IMR-90 (cell line): ENCODE results near the gene DLGAP4. TPM values are rescaled to one million over a fixed set of nuclear protein-coding genes. Genes with fewer than 3 reads are reported as not detected.
A peak's percentile ranks its signal among the peaks of the same experiment; 100 is the strongest.

Source experiments
- ATAC-seq: fragments of 200-7000 bp; cut with Tn5 transposase; 2 replicates; pipeline ENCODE4 v1.9.1; 2020; ENCODE audit warnings: low read depth, mild to moderate bottlenecking, moderate library complexity
- BruUV-seq: library from RNA; stranded (reverse); fragments of 400-500 nt; replicated peaks from 2 replicates; lab custom pipeline; 2021; lab: Mats Ljungman, UMichigan
- CTCF ChIA-PET: fragments of 300-600 bp; formaldehyde crosslinking; extraction: SDS; loops from one replicate; lab custom pipeline; 2021; ENCODE audit warnings: antibody characterized with exemption; lab: Yijun Ruan, JAX
- POLR2A ChIA-PET: fragments of 300-600 bp; sonication (Branson Sonifier 250); formaldehyde crosslinking; loops from one replicate; lab custom pipeline; 2022; ENCODE audit warnings: antibody characterized with exemption; ENCODE audit not compliant: unreplicated experiment; lab: Charles Lee
- DNase-seq: peaks from one replicate; pipeline ENCODE4 v3.0.0; 2013
- H2AFZ ChIP-seq: replicated peaks from 2 replicates; pipeline ENCODE3; 2013; ENCODE audit warnings: low read length, mild to moderate bottlenecking; ENCODE audit not compliant: poor library complexity
- H2AK5ac ChIP-seq: 2 replicates; pipeline ENCODE4 v1.6.1; 2013; ENCODE audit warnings: low read depth, low read length, inconsistent platforms
- H2AK9ac ChIP-seq: replicated peaks from 2 replicates; pipeline ENCODE3; 2013; ENCODE audit warnings: mild to moderate bottlenecking, low read depth, low read length, moderate library complexity; ENCODE audit not compliant: poor library complexity
- H2BK120ac ChIP-seq: 2 replicates; pipeline ENCODE4 v1.6.1; 2013; ENCODE audit warnings: low read depth, low read length, inconsistent platforms
- H2BK15ac ChIP-seq: 3 replicates; pipeline ENCODE4 v1.6.1; 2013; ENCODE audit warnings: low read depth, low read length, inconsistent platforms
- H2BK20ac ChIP-seq: 2 replicates; pipeline ENCODE4 v1.6.1; 2013; ENCODE audit warnings: low read depth, mild to moderate bottlenecking, inconsistent platforms, low read length, moderate library complexity
- H2BK5ac ChIP-seq: 2 replicates; pipeline ENCODE4 v1.6.1; 2013; ENCODE audit warnings: mild to moderate bottlenecking, low read depth, low read length, inconsistent platforms; ENCODE audit not compliant: poor library complexity, severe bottlenecking
- H3K14ac ChIP-seq: replicated peaks from 2 replicates; pipeline ENCODE4 v1.6.1; 2013; ENCODE audit warnings: low read depth, low read length, inconsistent platforms
- H3K18ac ChIP-seq: 2 replicates; pipeline ENCODE4 v1.6.1; 2013; ENCODE audit warnings: low read depth, low read length, control low read depth
- H3K23ac ChIP-seq: 2 replicates; pipeline ENCODE4 v1.6.1; 2013; ENCODE audit warnings: low read depth, low read length, inconsistent platforms
- H3K27ac ChIP-seq: 2 replicates; pipeline ENCODE4 v1.5.1; 2013; ENCODE audit warnings: mild to moderate bottlenecking, control low read depth, low read length; ENCODE audit not compliant: insufficient read depth
- H3K27me3 ChIP-seq: 2 replicates; pipeline ENCODE4 v1.6.1; 2013; ENCODE audit warnings: low read length; ENCODE audit not compliant: control insufficient read depth, insufficient read depth
- H3K36me3 ChIP-seq: 2 replicates; pipeline ENCODE4 v1.6.1; 2013; ENCODE audit warnings: low read length, mixed read lengths; ENCODE audit not compliant: control insufficient read depth, insufficient read depth
- H3K4ac ChIP-seq: 2 replicates; pipeline ENCODE4 v1.6.1; 2013; ENCODE audit warnings: low read depth, low read length, inconsistent platforms
- H3K4me1 ChIP-seq: 2 replicates; pipeline ENCODE4 v1.6.1; 2013; ENCODE audit warnings: low read length, mixed read lengths; ENCODE audit not compliant: control insufficient read depth, insufficient read depth
- H3K4me2 ChIP-seq: 2 replicates; pipeline ENCODE4 v1.6.1; 2013; ENCODE audit warnings: low read depth, mild to moderate bottlenecking, control low read depth, low read length, moderate library complexity
- H3K4me3 ChIP-seq: 2 replicates; pipeline ENCODE4 v1.5.1; 2013; ENCODE audit warnings: low read depth, mild to moderate bottlenecking, control low read depth, low read length, moderate library complexity; ENCODE audit not compliant: insufficient read depth
- H3K56ac ChIP-seq: 2 replicates; pipeline ENCODE4 v1.6.1; 2013; ENCODE audit warnings: low read length, inconsistent platforms; ENCODE audit not compliant: insufficient read depth; ENCODE audit errors: extremely low read depth
- H3K79me1 ChIP-seq, 2 experiments: 2 replicates each; pipeline ENCODE4 v1.6.1; 2013; ENCODE audit warnings: low read length in 2 of 2, inconsistent platforms in 1 of 2, low read depth in 1 of 2
- H3K9ac ChIP-seq: 2 replicates; pipeline ENCODE4 v1.6.1; 2013; ENCODE audit warnings: low read depth, low read length, control low read depth
- H3K9me1 ChIP-seq: 2 replicates; pipeline ENCODE4 v1.6.1; 2013; ENCODE audit warnings: low read length, inconsistent platforms; ENCODE audit not compliant: insufficient read depth
- H3K9me3 ChIP-seq: 2 replicates; pipeline ENCODE4 v1.6.1; 2013; ENCODE audit warnings: low read length; ENCODE audit not compliant: control insufficient read depth, insufficient read depth
- H4K20me1 ChIP-seq: 2 replicates; pipeline ENCODE4 v1.6.1; 2013; ENCODE audit warnings: low read length, inconsistent platforms; ENCODE audit not compliant: insufficient read depth
- H4K5ac ChIP-seq: 2 replicates; pipeline ENCODE4 v1.6.1; 2013; ENCODE audit warnings: mild to moderate bottlenecking, low read depth, low read length, control low read depth
- H4K8ac ChIP-seq, 2 experiments: 2 replicates each; pipeline ENCODE4 v1.6.1; 2013; ENCODE audit warnings: low read depth in 2 of 2, low read length in 2 of 2, control low read depth in 1 of 2, inconsistent platforms in 1 of 2
- H4K91ac ChIP-seq: 2 replicates; pipeline ENCODE4 v1.6.1; 2013; ENCODE audit warnings: low read depth, low read length, inconsistent platforms; ENCODE audit not compliant: insufficient read depth
- BHLHE40 ChIP-seq: fragments of 150-350 bp; IDR thresholded peaks from 2 replicates; pipeline ENCODE4 v1.6.1; 2016; ENCODE audit warnings: mild to moderate bottlenecking, low read depth, low read length
- CEBPB ChIP-seq: IDR thresholded peaks from 2 replicates; pipeline ENCODE4 v1.6.1; 2012; ENCODE audit warnings: low read depth, low read length, improper control_type of control experiment
- CHD1 ChIP-seq: IDR thresholded peaks from 2 replicates; pipeline ENCODE4 v1.6.1; 2012; ENCODE audit warnings: low read depth, low read length, improper control_type of control experiment
- MAZ ChIP-seq: IDR thresholded peaks from 2 replicates; pipeline ENCODE4 v1.6.1; 2012; ENCODE audit warnings: low read depth, mild to moderate bottlenecking, low read length, improper control_type of control experiment, moderate library complexity, borderline replicate concordance
- POLR2A ChIP-seq: IDR thresholded peaks from 2 replicates; pipeline ENCODE4 v1.6.1; 2012; ENCODE audit warnings: mild to moderate bottlenecking, low read depth, low read length
- RAD21 ChIP-seq: IDR thresholded peaks from 2 replicates; pipeline ENCODE4 v1.6.1; 2012; ENCODE audit warnings: low read length, improper control_type of control experiment
- WGBS, 2 experiments: methylation state at CpG; one replicate each; pipeline versions ENCODE4 v1.1.5 to v1.1.7; 2013; ENCODE audit warnings: missing lambda C conversion rate in 2 of 2; ENCODE audit not compliant: insufficient read length in 1 of 2; ENCODE audit errors: extremely low coverage in 2 of 2; 5-methylcytosine and 5-hydroxymethylcytosine counted together
- dilution Hi-C: fragments of 300-500 bp; cut with HindIII; formaldehyde crosslinking; loops from one replicate; pipeline ENCODE4 v1.14.3; 2018; ENCODE audit warnings: low sequenced_read_pairs; ENCODE audit not compliant: unreplicated experiment
- in situ Hi-C: fragments of 300-500 bp; cut with MboI; formaldehyde crosslinking; loops from 3 replicates; pipeline ENCODE4 v1.14.3; 2019; ENCODE audit warnings: low sequenced_read_pairs, inconsistent platforms, mixed read lengths
- intact Hi-C: fragments of 100-400 bp; cut with micrococcal nuclease; formaldehyde crosslinking; loops from 2 replicates; pipeline ENCODE4 v1.10.0; 2022
- polyA plus RNA-seq, 3 experiments: library from polyadenylated mRNA; depleted of rRNA; stranded (reverse); fragments of >200 nt; gene quantifications; 2 replicates each; pipeline ENCODE4 v1.2.3, GENCODE V29; 2012; ENCODE audit warnings: low replicate concordance in 1 of 3
- total RNA-seq: library from RNA; depleted of rRNA; stranded (reverse); fragments of >200 nt; gene quantifications from 2 replicates; pipeline ENCODE4 v1.2.3, GENCODE V29; 2012

DLGAP4 gene
- total and polyA plus RNA-seq, 2 of the 4 experiments (the other 2 are of a cell fraction) = 32.3 to 73.2 TPM

- ATAC-seq (no peak), DNase-seq (no peak)
- no peak overlapping the region for H4K8ac ChIP-seq
- H2AK9ac ChIP-seq = peak overlapping the region; percentile 55
- BruUV-seq = no TSS peak
- 0 out of 2 replicates have a peak, but pooled peaks cover 5% of the 10 kb centered on the region for H3K9me1 ChIP-seq
- no peak overlapping the region for H3K27ac ChIP-seq
- H3K4me1 ChIP-seq = no peaks in the 10 kb centered on the region
- no peak overlapping the region for H3K4me3 ChIP-seq
- no peaks in the 10 kb centered on the region for H3K79me1 ChIP-seq
- TF ChIP-seq BHLHE40 (no peak), CEBPB (no peak), RAD21 (no peak), MAZ (no peak), POLR2A (no peak), CHD1 (no peak)
- no peak overlapping the region for H3K4ac ChIP-seq
- no peak overlapping the region for H3K56ac ChIP-seq
- WGBS, 2 experiments = 52% methylated on average over 11 of the region's 24 CpGs; no CpG with 5 or more reads in 1 of the 2 experiments
- no peak overlapping the region for H3K18ac ChIP-seq
- H2BK15ac ChIP-seq = no peak overlapping the region
- H2BK5ac ChIP-seq = no peak overlapping the region
- no peak overlapping the region for H3K14ac ChIP-seq
- in situ Hi-C loops (loop anchor here (25.0 kb wide), 1 partner anchor 444 kb away; no protein-coding TSS in a partner anchor), intact Hi-C loops (no loop called here), dilution Hi-C loops (no loop called here)
- H3K9ac ChIP-seq = no peak overlapping the region
- peaks cover 31% of the 10 kb centered on the region for H3K27me3 ChIP-seq
- H2BK120ac ChIP-seq = no peak overlapping the region
- no peak overlapping the region for H4K5ac ChIP-seq
- H3K4me2 ChIP-seq = no peak overlapping the region
- no peaks in the 10 kb centered on the region for H4K20me1 ChIP-seq
- H2BK20ac ChIP-seq = no peak overlapping the region
- no peak overlapping the region for H2AK5ac ChIP-seq
- no peak overlapping the region for H3K23ac ChIP-seq
- H2AFZ ChIP-seq = no peak overlapping the region
- no peaks in the 10 kb centered on the region for H3K9me3 ChIP-seq
- H4K91ac ChIP-seq = no peak overlapping the region
- ChIA-PET CTCF (no interaction called here), POLR2A (no interaction called here)
- H3K36me3 ChIP-seq = no peaks in the 10 kb centered on the region
These were observed 125.5 kb downstream of the DLGAP4 start for GRCh38 chr20:36431604-36432003.
